ENCODE results near the gene PTK7.

The PTK7 gene

DNA sequence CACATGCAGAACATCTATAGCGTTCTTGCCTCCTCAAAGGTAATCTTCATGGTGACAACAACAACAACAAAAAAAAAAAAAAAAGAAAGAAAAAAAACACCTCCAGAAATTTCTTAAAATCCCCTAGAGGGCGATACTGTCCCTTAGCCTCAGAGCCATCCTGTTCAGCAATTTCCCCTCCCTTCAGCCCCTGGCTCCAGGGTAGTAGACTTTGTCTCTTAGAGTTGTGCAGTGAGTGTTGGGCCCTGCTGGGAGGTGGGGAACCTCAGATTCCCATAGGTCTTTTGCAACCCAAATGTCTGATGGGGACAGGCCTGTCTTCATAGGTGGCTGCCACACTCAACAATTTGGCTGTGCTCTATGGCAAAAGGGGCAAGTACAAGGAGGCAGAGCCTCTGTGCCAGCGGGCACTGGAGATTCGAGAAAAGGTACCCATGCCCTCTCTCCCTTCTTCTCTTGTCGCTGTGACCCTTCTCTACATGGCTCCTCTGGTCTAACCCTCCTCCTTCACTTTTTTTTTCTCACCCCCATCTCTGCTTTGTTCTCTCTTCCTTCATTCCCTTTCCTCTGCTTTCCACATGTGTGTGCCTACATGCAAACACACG, 6.0 kb upstream of the PTK7 start:
- TF ChIP-seq, protein P1, sequence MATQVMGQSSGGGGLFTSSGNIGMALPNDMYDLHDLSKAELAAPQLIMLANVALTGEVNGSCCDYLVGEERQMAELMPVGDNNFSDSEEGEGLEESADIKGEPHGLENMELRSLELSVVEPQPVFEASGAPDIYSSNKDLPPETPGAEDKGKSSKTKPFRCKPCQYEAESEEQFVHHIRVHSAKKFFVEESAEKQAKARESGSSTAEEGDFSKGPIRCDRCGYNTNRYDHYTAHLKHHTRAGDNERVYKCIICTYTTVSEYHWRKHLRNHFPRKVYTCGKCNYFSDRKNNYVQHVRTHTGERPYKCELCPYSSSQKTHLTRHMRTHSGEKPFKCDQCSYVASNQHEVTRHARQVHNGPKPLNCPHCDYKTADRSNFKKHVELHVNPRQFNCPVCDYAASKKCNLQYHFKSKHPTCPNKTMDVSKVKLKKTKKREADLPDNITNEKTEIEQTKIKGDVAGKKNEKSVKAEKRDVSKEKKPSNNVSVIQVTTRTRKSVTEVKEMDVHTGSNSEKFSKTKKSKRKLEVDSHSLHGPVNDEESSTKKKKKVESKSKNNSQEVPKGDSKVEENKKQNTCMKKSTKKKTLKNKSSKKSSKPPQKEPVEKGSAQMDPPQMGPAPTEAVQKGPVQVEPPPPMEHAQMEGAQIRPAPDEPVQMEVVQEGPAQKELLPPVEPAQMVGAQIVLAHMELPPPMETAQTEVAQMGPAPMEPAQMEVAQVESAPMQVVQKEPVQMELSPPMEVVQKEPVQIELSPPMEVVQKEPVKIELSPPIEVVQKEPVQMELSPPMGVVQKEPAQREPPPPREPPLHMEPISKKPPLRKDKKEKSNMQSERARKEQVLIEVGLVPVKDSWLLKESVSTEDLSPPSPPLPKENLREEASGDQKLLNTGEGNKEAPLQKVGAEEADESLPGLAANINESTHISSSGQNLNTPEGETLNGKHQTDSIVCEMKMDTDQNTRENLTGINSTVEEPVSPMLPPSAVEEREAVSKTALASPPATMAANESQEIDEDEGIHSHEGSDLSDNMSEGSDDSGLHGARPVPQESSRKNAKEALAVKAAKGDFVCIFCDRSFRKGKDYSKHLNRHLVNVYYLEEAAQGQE (IDR thresholded peaks at IDR 0.05; ENCODE audit: insufficient read depth in 1 of 2, low read depth in 2 of 2, low read length in 2 of 2): no peak
- TF ChIP-seq SIN3A (IDR thresholded peaks at IDR 0.05; ENCODE audit: borderline replicate concordance, insufficient read depth, low read length): no peak
- no peak for TF ChIP-seq FOXP2 (optimal IDR thresholded peaks at IDR 0.05; ENCODE audit: borderline replicate concordance, extremely low read depth, extremely low read length, insufficient read depth)
- no peak for TF ChIP-seq POLR2AphosphoS5 (IDR thresholded peaks at IDR 0.05; ENCODE audit: low read depth, low read length)
- no peak for TF ChIP-seq TAF1 (IDR thresholded peaks at IDR 0.05; ENCODE audit: borderline replicate concordance, insufficient read depth, low read length)

DNA sequence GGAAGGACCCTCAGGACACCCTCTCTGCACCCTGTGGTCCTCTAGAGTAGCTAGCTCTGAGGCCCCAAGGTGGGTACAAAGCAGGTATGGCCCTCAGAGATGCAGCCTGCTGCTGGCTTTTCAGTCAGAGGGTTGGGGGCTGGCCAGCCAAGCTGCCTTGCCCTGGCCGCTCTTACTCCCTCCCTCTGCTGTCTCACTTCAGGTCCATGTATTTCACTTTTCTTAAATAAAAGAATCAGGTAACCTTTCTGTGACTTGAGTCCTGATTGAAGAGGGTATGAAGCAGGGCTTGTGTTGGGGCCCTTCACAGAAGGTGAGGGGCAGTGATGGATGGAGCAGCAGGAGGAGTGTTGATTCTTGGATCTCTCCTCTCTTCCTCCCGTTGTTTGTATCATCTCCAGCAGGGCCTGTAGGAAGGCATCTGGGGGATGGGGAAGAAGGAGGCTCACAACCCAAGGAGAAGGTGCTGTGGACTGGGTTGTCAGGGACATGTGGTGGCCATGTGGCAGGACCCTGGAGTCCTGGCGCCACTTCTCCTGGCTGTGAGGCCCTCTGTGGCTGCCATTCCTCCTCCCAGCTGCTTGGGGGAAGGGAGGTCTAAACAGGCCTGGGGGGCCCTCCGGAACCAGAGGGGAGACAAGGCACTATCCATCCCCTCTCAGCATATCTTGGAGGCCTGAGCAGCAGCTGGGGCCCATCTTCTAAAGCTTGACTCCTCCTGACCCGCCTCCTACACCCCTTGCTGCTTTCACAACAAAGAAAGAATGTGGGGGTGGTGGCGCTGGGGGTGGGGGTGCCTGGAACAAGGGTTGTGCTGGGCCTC, 1.1 kb upstream of the PTK7 start:
- TF ChIP-seq TAF1 (IDR thresholded peaks at IDR 0.05; ENCODE audit: borderline replicate concordance, insufficient read depth, low read length): no peak
- TF ChIP-seq, protein P1 (IDR thresholded peaks at IDR 0.05; ENCODE audit: insufficient read depth in 1 of 2, low read depth in 2 of 2, low read length in 2 of 2): no peak
- no peak for TF ChIP-seq SIN3A (IDR thresholded peaks at IDR 0.05; ENCODE audit: borderline replicate concordance, insufficient read depth, low read length)
- no peak for TF ChIP-seq FOXP2 (optimal IDR thresholded peaks at IDR 0.05; ENCODE audit: borderline replicate concordance, extremely low read depth, extremely low read length, insufficient read depth)
- TF ChIP-seq POLR2AphosphoS5 (IDR thresholded peaks at IDR 0.05; ENCODE audit: low read depth, low read length): no peak

DNA sequence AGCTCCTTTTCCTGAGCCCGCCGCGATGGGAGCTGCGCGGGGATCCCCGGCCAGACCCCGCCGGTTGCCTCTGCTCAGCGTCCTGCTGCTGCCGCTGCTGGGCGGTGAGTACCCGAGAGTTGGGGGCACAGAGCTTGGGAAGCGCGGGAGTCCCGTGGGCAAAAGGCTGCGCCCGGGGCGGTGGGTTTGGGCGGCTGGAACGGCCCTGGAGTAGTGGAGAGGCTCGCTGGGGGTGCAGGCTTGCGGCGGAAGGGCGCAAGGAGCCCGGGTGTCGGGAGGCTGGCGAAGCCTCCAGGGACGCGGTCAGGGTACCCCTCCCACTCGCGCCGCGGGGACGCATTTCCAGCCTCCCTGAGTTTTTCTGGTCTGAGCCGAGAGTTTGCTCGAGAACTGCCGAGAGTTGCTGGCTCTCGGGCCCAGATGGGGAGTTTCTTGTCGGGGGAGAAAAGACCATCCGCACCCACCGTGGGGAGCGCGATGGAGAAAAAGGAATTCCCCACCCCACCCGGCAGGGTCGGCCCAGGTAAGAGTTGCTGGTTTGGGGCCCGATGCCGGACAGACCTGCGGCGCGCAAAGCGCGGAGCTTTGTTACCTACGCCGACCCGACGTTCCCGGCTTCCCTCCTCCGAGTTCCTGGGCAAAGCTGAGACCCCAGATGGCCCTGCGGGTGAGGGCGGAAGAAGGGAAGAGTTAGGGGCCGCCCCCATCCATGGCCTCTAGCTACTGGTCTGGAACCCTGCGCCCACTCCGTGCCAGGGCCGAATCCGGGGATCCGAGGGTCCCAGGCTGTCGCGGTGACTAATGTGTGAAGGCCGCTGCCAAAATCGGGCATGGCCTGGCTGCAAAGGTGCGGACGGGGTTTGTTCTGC, 584 bp downstream of the PTK7 start:
- TF ChIP-seq, protein P1 (IDR thresholded peaks at IDR 0.05; ENCODE audit: insufficient read depth in 1 of 2, low read depth in 2 of 2, low read length in 2 of 2): no peak
- TF ChIP-seq SIN3A (IDR thresholded peaks at IDR 0.05; ENCODE audit: borderline replicate concordance, insufficient read depth, low read length) (no peak), FOXP2 (optimal IDR thresholded peaks at IDR 0.05; ENCODE audit: borderline replicate concordance, extremely low read depth, extremely low read length, insufficient read depth) (no peak), POLR2AphosphoS5 (IDR thresholded peaks at IDR 0.05; ENCODE audit: low read depth, low read length) (no peak), TAF1 (IDR thresholded peaks at IDR 0.05; ENCODE audit: borderline replicate concordance, insufficient read depth, low read length) (no peak)

DNA sequence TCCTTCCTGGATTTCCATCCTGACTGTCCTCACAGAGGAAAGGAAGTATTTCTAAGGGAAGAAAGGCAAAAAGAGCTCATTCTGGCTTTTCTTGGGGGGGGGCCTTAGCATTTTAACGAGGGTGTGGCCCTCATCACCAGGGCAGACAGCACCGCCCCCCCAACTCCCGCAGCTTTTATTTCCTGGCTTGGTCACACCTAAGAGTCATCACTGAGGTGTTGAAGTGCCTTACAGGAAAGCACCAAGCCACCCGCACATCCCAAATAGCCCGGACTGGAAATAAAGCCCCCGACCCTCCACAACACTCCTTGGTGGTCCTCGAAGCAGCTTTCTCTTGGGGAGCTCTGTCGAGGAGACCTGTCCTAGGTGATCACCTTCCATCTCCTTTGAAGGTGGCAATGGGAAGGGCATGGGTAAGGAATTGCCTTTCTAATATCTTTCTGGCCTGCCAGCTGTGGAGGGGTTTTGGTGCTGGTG, 1.3 kb downstream of the PTK7 start:
- TF ChIP-seq POLR2AphosphoS5 (IDR thresholded peaks at IDR 0.05; ENCODE audit: low read depth, low read length) (no peak), SIN3A (IDR thresholded peaks at IDR 0.05; ENCODE audit: borderline replicate concordance, insufficient read depth, low read length) (no peak), FOXP2 (optimal IDR thresholded peaks at IDR 0.05; ENCODE audit: borderline replicate concordance, extremely low read depth, extremely low read length, insufficient read depth) (no peak), TAF1 (IDR thresholded peaks at IDR 0.05; ENCODE audit: borderline replicate concordance, insufficient read depth, low read length) (no peak)
- TF ChIP-seq, protein P1 (IDR thresholded peaks at IDR 0.05; ENCODE audit: insufficient read depth in 1 of 2, low read depth in 2 of 2, low read length in 2 of 2): no peak

All from PFSK-1 (cell line).